Lower leg skin (tissue), 4 donors: ENCODE results near the gene SH2D3A. TPM values are rescaled to one million over a fixed set of nuclear protein-coding genes. Genes with fewer than 3 reads are reported as not detected.

Experiments used
- DNase-seq, 2 donors: peaks; one replicate each; pipeline ENCODE4 v3.0.0-alpha.2; 2019; ENCODE audit warnings: low spot score in 2 of 2
- H3K4me3 ChIP-seq: fragments of 200-600 bp; sonication (generic); 2 replicates; pipeline ENCODE4 v1.5.1; 2017; ENCODE audit warnings: mild to moderate bottlenecking, low read depth; ENCODE audit not compliant: poor library complexity, severe bottlenecking
- POLR2A ChIP-seq, 2 donors: fragments of 450-650 bp; IDR thresholded peaks; one replicate each; pipeline ENCODE4 v1.6.1; 2016 to 2017; ENCODE audit warnings: antibody characterized with exemption in 2 of 2, mild to moderate bottlenecking in 1 of 2, moderate library complexity in 1 of 2
- WGBS, 2 donors: methylation state at CpG; one replicate each; pipeline ENCODE4 v1.1.5; 2018; 5-methylcytosine and 5-hydroxymethylcytosine counted together
- intact Hi-C: fragments of 100-400 bp; cut with DNase I; formaldehyde crosslinking; loops from one replicate; pipeline ENCODE4 v1.15.0; 2023; ENCODE audit warnings: low total_unique reads
- total RNA-seq, 4 donors: library from RNA; depleted of rRNA; stranded (reverse); fragments of >200 nt; gene quantifications; one replicate each; pipeline ENCODE4 v1.1.0, GENCODE V29; 2016
- TF ChIP-seq, protein P1 (sequence below), 3 donors: fragments of 450-650 bp; IDR thresholded peaks; one replicate each; pipeline ENCODE4 v1.5.1; 2016; ENCODE audit warnings: antibody characterized with exemption in 3 of 3, mild to moderate bottlenecking in 3 of 3, moderate library complexity in 2 of 3

SH2D3A gene
- total RNA-seq, 4 donors from 2014 or later = 53.0 to 142 (median 62.3) TPM

DNA sequence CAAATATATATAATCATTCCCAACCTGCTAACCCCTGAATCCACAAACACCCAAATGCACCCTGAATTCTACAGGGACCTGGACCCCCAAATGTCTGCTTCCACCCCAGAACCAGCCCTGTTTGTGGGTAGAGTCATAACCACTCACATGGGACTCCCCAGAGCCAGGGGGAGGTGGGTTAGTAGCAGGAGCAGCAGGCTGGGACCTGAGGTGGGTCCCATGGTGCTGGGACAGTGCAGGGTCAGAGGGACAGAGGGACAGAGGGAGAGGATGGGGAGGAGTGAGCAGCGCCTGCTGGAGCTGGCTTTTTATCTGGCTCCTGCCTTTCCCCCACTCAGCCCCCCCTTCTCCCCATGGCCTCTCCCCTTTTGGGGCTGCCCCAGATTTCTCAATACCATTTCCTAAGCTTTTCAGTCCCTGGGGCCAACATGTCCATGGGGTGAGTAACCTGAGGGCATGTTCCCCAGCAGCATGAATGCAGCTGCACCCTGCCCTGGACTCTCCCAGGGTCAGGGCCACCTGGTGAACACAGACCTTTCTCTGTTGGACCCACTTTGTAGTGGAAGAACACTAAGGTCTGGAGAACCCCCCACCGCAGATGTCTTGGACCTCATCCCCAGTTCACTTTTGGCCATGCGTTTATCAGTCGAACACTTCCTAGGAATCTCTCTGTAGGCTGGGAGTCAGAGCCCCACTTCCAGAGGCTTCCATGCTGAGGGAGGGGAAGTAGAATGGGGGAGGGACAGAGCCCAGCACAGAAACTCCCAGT lies 46.7 kb downstream of the SH2D3A start, which contains the start of gene C3:
Gene C3 (minus strand): TSS at position 282 of the 769 bp plus-strand sequence. CDS start 61 bp downstream, at position 221.
- H3K4me3 ChIP-seq = no peak within 1 kb of the TSS
- DNase-seq = peak; percentile 71 to 91
- intact Hi-C loops = no loop called here
- TF ChIP-seq, protein P1, sequence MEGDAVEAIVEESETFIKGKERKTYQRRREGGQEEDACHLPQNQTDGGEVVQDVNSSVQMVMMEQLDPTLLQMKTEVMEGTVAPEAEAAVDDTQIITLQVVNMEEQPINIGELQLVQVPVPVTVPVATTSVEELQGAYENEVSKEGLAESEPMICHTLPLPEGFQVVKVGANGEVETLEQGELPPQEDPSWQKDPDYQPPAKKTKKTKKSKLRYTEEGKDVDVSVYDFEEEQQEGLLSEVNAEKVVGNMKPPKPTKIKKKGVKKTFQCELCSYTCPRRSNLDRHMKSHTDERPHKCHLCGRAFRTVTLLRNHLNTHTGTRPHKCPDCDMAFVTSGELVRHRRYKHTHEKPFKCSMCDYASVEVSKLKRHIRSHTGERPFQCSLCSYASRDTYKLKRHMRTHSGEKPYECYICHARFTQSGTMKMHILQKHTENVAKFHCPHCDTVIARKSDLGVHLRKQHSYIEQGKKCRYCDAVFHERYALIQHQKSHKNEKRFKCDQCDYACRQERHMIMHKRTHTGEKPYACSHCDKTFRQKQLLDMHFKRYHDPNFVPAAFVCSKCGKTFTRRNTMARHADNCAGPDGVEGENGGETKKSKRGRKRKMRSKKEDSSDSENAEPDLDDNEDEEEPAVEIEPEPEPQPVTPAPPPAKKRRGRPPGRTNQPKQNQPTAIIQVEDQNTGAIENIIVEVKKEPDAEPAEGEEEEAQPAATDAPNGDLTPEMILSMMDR (IDR thresholded peaks at IDR 0.05) = no peak
- no peak for TF ChIP-seq POLR2A (IDR thresholded peaks at IDR 0.05)
- 29 to 50% methylated on average over 4 of the region's 4 CpGs for WGBS, 2 donors

DNA sequence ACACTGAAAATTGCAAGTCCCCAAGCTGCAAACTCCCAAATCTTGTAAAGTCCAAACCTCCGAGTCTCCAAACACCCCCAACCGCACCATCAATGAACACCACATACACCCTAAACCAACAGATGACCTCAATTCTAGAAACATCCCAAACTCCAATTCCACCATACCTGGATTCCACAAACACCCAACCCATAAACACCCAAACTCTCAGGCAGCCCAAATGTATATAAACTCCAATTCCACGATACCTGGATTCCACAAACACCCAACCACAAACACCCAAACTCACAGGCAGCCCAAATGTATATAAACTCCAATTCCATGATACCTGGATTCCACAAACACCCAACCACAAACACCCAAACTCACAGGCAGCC lies 47.3 kb downstream of the SH2D3A start:
- H3K4me3 ChIP-seq = no peak overlapping the region
- TF ChIP-seq, protein P1 (IDR thresholded peaks at IDR 0.05) = no peak
- TF ChIP-seq POLR2A (IDR thresholded peaks at IDR 0.05) = no peak
- no peak for DNase-seq
- 84 to 91% methylated on average over 3 of the region's 3 CpGs for WGBS, 2 donors
- intact Hi-C loops = no loop called here

DNA sequence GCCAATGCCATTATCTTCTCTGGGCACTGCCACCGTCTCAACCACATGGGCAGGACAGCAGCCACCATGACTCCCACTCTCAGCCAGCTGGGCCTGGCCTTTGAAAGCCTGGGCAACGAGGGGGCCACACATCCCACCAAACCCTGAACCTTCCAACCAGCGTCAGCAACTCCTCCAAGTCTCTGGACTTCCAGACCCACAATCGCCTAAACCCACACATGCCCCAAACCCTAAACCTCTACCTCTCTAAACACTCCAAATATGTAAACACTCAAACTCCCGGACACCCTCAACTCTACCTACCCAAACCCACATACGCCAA lies 47.7 kb downstream of the SH2D3A start:
- no peak for TF ChIP-seq POLR2A (IDR thresholded peaks at IDR 0.05)
- TF ChIP-seq, protein P1 (IDR thresholded peaks at IDR 0.05) = no peak
- intact Hi-C loops = no loop called here
- DNase-seq = no peak
- 69 to 77% methylated on average over 6 of the region's 6 CpGs for WGBS, 2 donors
- H3K4me3 ChIP-seq = no peak overlapping the region

DNA sequence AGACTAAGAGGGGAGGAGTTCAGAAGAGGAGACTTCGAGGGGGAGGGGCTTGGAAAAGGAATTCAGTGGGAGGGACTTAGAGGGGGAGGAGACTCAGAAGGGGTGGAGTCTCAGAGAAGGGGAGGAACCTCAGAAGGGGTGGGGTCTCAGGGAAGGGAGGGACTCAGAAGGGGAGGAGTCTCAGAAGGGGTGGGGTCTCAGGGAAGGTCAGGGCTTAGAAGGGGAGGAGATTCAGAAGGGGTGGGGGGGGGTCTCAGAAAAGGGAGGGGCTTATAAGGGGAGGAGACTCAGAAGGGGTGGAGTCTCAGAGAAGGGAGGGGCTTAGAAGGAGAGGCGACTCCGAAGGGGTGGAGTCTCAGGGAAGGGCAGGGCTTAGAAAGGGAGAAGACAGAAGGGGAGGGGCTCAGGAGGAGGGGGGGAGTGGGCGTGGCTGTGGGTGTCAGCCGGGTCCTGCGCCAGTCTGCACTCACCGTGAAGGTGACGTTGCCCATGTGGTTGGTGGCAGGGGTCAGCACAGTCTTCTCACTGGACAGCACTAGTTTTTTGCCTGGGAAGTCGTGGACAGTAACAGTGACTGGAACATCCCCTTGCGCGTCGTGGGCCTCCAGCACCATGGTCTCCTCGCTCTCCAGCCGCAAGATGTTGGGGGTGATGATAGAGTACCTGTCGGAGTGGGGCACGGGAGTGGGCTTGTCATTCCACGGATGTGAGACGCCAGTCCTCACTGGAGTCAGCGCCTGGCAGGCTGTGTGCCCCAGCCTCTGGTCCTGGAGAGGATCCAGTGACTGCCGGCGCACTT lies 48.3 kb downstream of the SH2D3A start:
- intact Hi-C loops = no loop called here
- 68 to 71% methylated on average over 20 to 21 of the region's 21 CpGs for WGBS, 2 donors
- H3K4me3 ChIP-seq = no peak overlapping the region
- no peak for DNase-seq
- no peak for TF ChIP-seq POLR2A (IDR thresholded peaks at IDR 0.05)
- TF ChIP-seq, protein P1 (IDR thresholded peaks at IDR 0.05) = no peak

DNA sequence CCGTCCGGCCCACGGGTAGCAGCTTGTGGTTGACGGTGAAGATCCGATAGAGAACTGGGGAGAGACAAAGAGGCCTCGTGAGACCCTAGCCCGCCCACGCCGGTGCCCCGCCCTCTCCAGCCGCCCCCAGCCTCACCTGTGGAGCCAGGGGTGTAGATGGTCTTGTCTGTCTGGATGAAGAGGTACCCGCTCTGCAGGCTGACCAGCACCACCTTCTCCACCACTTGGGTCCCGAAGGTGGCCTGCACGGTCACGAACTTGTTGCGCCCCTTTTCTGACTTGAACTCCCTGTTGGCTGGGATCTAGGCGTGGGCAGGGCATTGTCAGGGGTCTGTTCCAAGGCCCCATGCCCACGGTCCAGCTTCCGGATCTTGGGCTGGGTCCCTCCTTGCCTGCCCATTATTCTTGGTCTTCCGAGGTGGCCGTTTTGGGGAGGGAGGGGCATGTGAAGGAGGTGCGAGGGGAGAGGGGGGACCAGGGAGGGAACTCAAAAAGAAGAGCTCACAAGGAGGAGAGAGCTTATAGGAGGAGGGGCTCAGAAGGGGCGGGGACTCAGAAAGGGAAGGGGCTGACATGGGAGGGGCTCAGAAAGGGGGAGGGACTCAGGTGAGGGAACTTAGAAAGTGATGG lies 49.0 kb downstream of the SH2D3A start:
- intact Hi-C loops = no loop called here
- no peak for DNase-seq
- no peak overlapping the region for H3K4me3 ChIP-seq
- TF ChIP-seq, protein P1 (IDR thresholded peaks at IDR 0.05) = no peak
- TF ChIP-seq POLR2A (IDR thresholded peaks at IDR 0.05) = no peak
- WGBS, 2 donors = 72 to 78% methylated on average over 23 of the region's 23 CpGs
